Measurements from ENCODE around the gene AR.

AR gene

DNA sequence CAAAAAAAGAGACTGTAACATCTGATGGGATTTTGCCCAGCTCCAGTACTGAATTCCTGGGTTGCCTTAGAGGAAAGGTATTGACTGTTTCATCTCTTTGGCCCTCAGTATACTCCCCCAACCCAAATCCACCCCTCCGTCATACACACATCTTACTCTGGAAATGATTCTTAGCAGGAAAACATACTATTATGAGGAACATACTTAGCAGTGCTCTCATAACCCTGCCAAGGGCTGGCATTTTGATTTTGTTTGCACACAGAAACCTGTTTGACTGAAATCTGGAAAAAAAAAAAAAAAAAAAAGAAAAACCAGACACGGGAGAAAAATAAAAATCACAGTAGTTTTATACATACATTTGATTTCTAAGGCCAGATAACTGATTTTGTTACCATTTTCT is 19.4 kb upstream of the AR start:
- no peak for DNase-seq (ENCODE audit: low read depth)
- no peak overlapping the region for H3K4me3 ChIP-seq (ENCODE audit: control insufficient read depth, low read depth, low read length)
- no peak for TF ChIP-seq CTCF (conservative IDR thresholded peaks at IDR 0.05; ENCODE audit: control insufficient read depth, insufficient read depth, low read depth, low read length)

GRCh38 chrX:67524950-67525691 is 18.7 kb upstream of the AR start:
- no peak for TF ChIP-seq CTCF (conservative IDR thresholded peaks at IDR 0.05; ENCODE audit: control insufficient read depth, insufficient read depth, low read depth, low read length)
- no peak for DNase-seq (ENCODE audit: low read depth)
- no peak overlapping the region for H3K4me3 ChIP-seq (ENCODE audit: control insufficient read depth, low read depth, low read length)

DNA sequence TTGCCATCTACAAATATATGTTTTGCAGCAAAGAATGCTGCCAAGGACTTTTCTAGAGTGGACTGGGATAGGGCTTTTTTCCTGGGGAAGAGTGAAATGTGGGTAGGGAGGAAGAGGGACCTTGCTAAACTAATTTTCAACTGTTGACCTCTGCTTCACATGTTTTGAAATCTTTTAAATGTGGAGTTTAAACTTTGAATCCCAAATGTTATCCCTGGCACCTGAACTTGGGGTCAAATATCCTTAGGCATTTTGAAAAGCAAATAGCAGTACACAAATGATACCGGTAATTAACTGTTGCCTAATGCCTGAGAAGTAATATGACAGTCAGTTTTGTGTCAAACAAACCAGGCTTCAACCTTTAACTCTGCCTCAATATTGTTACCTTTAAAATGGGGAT is 7.3 kb upstream of the AR start:
- no peak for TF ChIP-seq CTCF (conservative IDR thresholded peaks at IDR 0.05; ENCODE audit: control insufficient read depth, insufficient read depth, low read depth, low read length)
- H3K4me3 ChIP-seq (ENCODE audit: control insufficient read depth, low read depth, low read length), result no peak overlapping the region
- DNase-seq (ENCODE audit: low read depth), result no peak

DNA sequence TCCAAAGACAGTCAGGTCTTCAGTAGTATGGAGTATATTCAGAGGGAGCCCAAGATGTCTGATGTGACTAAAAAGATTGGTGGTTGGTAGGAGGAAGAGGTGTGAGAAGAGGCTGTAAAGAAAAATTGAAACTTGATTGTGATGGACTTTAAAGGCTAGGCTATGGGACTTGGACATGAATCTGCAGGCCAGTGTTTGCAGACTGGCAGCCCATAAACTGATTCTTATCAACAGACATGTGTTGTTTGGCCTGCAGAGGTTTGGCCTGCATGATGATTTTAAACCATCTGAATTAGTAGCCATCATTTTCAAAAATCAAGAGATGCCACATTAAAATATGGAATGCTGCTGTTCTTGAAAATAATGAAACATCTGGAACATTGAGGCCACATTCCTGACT is 5.4 kb upstream of the AR start:
- no peak for DNase-seq (ENCODE audit: low read depth)
- TF ChIP-seq CTCF (conservative IDR thresholded peaks at IDR 0.05; ENCODE audit: control insufficient read depth, insufficient read depth, low read depth, low read length), result no peak

GRCh38 chrX:67544281-67545035 is 637 bp downstream of the AR start:
- H3K4me3 ChIP-seq (ENCODE audit: control insufficient read depth, low read depth, low read length), result peak overlapping the region; percentile 64
- no peak for TF ChIP-seq CTCF (conservative IDR thresholded peaks at IDR 0.05; ENCODE audit: control insufficient read depth, insufficient read depth, low read depth, low read length)
- DNase-seq (ENCODE audit: low read depth), result peak; percentile 18

More for the DNA sequence above, 5.4 kb upstream of the AR start:
- no peak overlapping the region for H3K4me3 ChIP-seq (ENCODE audit: control insufficient read depth, low read depth, low read length)

DNA sequence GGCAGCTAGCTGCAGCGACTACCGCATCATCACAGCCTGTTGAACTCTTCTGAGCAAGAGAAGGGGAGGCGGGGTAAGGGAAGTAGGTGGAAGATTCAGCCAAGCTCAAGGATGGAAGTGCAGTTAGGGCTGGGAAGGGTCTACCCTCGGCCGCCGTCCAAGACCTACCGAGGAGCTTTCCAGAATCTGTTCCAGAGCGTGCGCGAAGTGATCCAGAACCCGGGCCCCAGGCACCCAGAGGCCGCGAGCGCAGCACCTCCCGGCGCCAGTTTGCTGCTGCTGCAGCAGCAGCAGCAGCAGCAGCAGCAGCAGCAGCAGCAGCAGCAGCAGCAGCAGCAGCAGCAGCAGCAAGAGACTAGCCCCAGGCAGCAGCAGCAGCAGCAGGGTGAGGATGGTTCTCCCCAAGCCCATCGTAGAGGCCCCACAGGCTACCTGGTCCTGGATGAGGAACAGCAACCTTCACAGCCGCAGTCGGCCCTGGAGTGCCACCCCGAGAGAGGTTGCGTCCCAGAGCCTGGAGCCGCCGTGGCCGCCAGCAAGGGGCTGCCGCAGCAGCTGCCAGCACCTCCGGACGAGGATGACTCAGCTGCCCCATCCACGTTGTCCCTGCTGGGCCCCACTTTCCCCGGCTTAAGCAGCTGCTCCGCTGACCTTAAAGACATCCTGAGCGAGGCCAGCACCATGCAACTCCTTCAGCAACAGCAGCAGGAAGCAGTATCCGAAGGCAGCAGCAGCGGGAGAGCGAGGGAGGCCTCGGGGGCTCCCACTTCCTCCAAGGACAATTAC is 1.4 kb downstream of the AR start:
- TF ChIP-seq CTCF (conservative IDR thresholded peaks at IDR 0.05; ENCODE audit: control insufficient read depth, insufficient read depth, low read depth, low read length), result no peak
- peak; percentile 62 for DNase-seq (ENCODE audit: low read depth)
- H3K4me3 ChIP-seq (ENCODE audit: control insufficient read depth, low read depth, low read length), result peak overlapping the region; percentile 64

Measured in fibroblast of mammary gland (primary cell).